IPS-18c (cell line): ENCODE results near the gene RPA3.
"Not testable (repeated sequence)": the region's sequence is repeated elsewhere in the genome, so short reads cannot be mapped to it uniquely, and the experiment has no call there.

Experiments used
- H3K4me3 ChIP-seq: 2 replicates; pipeline ENCODE4 v1.7.0; 2013; ENCODE audit warnings: low read depth, mild to moderate bottlenecking, low read length, moderate library complexity; ENCODE audit not compliant: insufficient read depth
- H3K9me3 ChIP-seq: one replicate; pipeline ENCODE4 v1.6.1; 2013; ENCODE audit warnings: mild to moderate bottlenecking, low read length, moderate library complexity; ENCODE audit not compliant: control insufficient read depth, insufficient read depth

Gene RPA3

DNA sequence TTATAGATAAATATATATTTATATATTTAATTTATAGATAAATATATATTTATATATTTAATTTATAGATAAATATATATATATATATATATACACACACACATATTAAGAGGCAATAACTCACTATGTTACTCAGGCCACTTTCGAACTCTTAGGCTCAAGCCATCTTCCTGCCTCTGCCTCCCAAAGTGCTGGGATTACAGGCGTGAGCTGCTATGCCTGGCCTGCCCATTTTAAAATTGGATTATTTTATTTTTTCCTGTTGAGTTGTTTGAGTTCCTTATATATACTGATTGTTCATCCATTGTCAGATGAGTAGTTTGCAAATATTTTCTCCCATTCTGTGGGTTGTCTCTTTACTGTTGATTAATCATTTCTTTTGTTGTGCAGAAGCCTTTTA is 38.8 kb downstream of the RPA3 start:
- H3K9me3 ChIP-seq: not testable (repeated sequence)

DNA sequence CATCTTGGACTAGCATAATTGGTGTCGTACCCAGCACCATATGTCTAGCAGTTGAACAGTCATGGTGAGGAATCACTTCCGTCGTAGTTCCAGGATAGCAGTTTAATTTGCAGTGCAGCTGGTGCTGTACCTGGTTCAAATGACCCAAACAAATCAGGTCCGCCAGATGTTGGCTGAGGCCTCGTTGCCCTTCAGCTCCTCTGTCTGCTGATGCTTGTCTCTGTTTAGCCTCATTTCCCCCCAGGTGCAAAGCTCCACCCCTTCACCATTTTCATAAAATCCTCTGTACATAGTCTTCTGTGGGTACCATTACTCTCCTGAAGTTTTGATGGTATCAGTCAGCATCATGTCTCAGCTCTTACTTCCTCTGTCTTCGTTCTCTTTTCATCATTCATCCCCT is 42.7 kb downstream of the RPA3 start:
- Histone ChIP-seq H3K4me3 (no peak overlapping the region), H3K9me3 (no peaks in the 10 kb centered on the region)

More for the DNA sequence above, 38.8 kb downstream of the RPA3 start:
- not testable (repeated sequence) for H3K4me3 ChIP-seq

DNA sequence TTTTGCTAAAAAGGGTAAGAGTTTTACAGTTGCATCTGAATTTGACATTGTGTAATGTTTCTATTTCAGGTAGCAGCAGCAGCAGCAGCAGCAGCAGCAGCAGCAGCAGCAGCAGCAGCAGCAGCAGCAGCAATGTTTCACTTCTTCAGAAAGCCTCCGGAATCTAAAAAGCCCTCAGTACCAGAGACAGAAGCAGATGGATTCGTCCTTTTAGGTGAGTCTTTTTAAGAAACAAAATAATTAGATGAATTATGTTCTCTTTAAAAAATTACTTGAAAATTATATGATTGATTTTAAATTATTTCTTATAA is 45.2 kb downstream of the RPA3 start:
- Histone ChIP-seq H3K4me3 (no peak overlapping the region), H3K9me3 (no peaks in the 10 kb centered on the region)

DNA sequence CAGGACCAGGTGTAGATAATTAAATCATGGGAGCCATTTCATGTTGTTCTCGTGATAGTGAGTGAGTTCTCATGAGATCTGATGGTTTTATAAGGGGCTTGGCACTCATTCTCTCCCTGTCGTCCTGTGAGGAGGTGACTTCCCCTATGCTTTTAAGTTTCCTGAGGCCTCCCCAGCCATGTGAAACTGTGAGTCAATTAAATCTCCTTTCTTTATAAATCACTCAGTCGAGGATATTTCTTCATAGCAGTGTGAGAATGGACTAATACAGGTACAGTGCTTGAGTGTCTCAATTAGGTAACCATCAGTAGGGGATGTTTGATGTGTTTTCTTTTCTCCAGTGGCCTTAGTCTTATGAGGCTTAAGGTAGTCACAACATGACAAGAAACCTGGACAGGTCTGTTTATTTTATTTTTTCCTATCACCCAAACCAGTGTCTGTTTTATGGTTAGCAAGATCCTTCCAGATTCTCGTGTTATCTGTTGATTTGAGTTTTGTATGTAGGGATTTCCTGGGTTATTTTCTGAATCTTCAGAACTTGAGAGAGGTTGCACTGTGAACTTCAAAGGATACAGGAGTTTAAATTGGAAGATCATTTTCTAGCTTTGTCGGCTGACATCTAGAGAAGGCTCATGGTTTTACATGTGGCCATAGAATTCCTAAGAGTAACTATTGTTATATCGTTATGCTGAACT is 45.7 kb downstream of the RPA3 start:
- Histone ChIP-seq H3K9me3 (no peaks in the 10 kb centered on the region), H3K4me3 (no peak overlapping the region)

DNA sequence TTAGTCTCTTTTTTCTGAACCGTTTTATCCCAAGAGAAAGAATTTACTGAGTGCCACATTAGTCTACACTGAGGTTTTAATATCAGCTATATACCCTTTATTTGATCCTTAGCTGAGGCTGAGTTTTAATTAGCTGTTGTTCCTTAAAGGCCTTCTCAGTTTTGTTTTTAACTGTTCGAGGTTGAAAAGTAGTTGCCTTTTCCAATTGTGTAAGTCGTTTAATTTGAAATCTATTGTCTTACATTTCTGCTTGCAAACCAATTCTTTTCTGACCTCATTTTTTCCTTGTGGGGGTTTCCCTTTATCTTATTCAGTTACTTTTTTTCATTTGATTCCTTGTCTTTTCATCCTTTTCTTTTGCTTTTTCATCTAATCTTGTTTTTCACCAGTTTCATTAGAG is 47.0 kb downstream of the RPA3 start:
- Histone ChIP-seq H3K9me3 (no peaks in the 10 kb centered on the region), H3K4me3 (no peak overlapping the region)

DNA sequence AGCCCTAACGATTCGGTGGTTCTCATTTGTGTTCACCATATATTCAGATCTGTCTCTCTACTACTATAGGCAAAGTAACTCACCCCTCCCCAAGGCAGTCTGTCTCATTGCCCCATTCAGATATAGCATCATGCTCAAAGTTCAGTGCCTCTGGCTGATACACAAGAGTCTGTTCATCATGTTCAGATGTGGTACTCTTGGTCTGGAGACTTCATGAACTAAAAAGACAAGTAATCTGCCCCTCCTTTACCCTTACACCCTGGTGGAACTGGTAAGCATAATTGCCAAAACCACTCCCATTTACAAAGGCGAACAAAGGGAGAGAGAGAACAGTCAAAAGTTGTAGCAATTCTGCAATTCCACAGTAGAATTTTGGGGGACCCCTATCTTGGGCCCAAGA is 47.9 kb downstream of the RPA3 start:
- no peak overlapping the region for H3K4me3 ChIP-seq
- H3K9me3 ChIP-seq: no peaks in the 10 kb centered on the region

DNA sequence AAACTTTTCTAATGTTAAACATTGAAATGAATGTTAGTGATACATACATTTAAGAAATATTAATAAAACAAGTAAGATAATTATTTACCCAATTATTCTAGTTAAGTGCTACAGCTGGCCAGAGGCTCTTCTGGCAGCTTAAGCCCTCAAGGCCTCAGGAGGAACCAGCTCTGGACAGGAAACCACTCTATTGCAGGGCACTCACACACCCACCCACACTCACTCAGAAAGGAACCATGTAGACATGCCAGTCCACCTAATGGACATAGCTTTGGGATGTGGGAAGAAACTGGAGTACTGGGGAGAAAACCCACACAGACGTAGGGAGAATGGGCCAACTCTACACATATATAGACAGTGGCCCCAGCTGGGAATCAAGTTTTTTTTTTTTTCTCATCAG is 49.7 kb downstream of the RPA3 start:
- Histone ChIP-seq H3K4me3 (no peak overlapping the region), H3K9me3 (no peaks in the 10 kb centered on the region)

DNA sequence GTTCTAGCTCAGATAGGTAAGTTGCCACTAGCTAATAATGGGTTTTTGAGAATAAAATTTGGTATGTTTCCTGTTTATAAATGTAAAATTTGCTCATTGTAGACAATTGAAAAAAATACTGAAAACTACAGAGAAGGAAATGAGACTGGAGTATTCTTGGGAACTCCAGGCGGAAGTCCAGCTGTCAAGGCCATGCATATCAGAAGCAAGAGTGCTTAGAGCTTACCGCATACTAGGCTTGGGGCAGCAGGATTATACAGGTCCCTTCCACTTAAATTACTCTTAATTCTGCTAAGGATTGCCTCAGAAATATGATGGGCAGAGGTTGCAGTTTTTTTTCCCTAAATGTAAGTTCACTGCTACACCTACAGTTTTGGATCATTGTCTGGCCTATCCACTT is 51.2 kb downstream of the RPA3 start:
- no peaks in the 10 kb centered on the region for H3K9me3 ChIP-seq
- H3K4me3 ChIP-seq: no peak overlapping the region

DNA sequence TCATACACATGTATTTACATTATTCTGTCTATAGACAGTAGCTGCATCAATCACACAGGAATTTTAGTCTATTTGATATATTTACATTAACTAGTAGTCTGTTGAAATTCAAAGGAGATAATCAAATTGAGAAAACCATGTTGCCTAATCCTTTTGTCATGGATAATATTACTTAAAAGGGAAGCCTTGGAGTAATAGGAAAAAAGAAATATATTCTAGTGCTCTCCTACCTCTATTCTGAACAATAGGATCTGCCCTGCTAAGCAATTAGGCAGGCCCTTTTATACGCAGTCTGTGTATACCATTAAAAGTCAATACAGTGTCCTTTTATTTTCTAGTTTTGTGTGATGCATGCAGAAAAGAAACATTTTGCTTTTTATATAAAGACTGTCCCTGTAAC is 53.4 kb downstream of the RPA3 start:
- H3K9me3 ChIP-seq: no peaks in the 10 kb centered on the region
- no peak overlapping the region for H3K4me3 ChIP-seq

DNA sequence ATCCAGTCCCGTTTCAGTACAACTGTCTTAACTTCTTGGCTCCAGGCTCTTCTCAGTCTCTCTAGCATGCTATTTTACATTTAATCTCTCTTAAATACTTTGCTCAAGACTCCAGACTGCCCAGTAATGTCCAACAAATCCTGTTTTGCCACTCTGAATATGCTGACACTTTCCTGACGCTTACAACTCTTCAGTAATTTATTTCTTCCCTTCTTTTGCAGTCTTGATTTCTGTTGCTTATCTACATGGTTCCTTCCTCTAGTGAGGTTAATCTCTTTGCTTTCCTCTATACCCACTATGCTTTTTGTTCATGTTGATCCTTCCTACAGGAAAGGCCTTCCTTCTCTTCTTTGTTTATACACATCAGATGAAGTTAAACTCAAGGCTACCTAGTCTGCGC is 54.1 kb downstream of the RPA3 start:
- H3K4me3 ChIP-seq: no peak overlapping the region
- H3K9me3 ChIP-seq: no peaks in the 10 kb centered on the region

DNA sequence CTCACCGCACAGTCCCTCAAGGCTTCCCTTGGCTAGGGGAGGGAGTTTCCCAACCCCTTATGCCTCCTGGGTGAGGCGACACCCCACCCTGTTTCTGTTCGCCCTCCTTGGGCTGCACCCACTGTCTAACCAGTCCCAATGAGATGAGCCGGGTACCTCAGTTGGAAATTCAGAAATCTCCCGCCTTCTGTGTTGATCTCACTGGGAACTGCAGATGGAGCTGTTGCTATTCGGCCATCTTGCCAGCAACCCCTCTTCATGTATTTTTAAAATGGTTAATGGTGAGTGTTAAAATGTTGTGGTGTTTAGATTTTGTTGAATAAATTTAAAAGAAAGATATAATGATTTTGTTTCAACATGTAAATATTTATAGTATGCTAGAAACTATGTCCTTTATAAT is 55.9 kb downstream of the RPA3 start:
- no peak overlapping the region for H3K4me3 ChIP-seq
- H3K9me3 ChIP-seq: no peaks in the 10 kb centered on the region

DNA sequence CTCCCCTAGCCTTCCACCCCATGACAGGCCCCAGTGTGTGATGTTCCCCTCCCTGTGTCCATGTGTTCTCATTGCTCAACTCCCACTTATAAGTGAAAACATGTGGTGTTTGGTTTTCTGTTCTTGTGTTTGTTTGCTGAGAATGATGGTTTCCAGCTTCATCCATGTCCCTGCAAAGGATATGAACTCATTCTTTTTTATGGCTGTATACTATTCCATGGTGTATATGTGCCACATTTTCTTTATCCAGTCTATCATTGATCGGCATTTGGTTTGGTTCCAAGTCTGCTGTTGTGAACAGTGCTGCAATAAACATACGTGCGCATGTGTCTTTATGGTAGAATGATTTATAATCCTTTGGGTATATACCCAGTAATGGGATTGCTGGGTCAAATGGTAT is 61.9 kb downstream of the RPA3 start:
- not testable (repeated sequence) for H3K9me3 ChIP-seq, H3K4me3 ChIP-seq

DNA sequence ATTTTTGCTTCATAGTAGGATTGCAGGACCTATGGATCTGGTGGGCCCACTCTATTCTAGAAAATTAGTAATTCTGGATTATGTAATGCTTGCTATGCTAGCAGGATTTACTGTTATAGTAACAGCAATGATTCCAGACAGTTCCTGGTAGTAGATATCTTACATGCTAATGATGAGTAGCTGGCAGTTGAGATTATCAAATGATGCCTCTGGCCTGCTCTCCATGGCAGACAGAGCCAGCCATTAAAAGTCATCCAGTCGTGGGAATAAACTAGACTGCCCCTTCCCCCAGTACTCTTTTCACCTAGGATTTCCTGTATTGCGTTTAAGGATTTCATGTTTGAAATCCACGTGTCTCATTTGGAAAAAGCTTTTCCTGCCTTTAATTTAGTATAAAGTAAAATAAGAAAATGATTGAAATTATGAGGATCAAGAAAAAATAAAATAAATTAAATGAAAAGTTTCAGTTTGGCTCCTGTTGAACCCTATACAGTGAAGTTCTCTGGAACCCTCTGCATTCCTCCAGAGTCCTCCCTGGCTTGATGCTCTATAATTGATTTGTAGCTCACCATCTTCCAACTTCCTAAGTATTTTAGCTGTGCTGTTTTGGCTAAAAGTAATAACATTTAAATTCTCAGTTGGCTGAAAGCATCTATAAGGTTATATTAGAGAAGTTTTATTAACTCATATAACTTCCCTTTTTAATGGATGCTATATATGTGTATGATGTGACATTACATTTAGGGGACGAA is 63.3 kb downstream of the RPA3 start:
- no peaks in the 10 kb centered on the region for H3K9me3 ChIP-seq
- no peak overlapping the region for H3K4me3 ChIP-seq

DNA sequence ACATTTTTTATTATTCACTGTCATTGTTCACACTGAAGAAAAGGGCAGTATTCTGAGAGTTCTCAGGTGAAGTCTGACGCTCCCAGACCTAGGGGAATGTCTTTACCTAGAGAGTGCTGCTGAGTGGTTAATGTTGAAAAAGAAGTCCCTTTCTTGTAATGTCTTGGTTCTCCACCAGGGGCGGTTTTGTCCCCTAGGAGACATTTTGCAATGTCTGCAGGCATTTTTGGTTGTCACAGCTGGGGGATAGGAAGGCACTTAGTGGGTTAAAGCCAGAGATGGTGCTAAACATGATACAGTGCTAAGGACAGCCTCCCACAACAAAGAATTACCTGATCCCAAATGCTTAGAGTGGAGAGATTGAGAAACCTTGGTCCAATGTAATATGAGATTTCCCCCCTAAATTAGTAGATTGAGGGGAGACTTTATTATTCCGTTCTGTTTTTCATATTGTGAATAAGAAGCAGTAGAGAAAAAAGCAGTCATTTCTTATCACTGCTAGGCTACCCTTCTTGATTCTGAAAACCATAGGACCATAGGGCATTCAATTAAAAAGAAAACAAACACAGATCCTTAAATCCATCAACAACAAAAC is 64.7 kb downstream of the RPA3 start:
- H3K4me3 ChIP-seq: no peak overlapping the region

DNA sequence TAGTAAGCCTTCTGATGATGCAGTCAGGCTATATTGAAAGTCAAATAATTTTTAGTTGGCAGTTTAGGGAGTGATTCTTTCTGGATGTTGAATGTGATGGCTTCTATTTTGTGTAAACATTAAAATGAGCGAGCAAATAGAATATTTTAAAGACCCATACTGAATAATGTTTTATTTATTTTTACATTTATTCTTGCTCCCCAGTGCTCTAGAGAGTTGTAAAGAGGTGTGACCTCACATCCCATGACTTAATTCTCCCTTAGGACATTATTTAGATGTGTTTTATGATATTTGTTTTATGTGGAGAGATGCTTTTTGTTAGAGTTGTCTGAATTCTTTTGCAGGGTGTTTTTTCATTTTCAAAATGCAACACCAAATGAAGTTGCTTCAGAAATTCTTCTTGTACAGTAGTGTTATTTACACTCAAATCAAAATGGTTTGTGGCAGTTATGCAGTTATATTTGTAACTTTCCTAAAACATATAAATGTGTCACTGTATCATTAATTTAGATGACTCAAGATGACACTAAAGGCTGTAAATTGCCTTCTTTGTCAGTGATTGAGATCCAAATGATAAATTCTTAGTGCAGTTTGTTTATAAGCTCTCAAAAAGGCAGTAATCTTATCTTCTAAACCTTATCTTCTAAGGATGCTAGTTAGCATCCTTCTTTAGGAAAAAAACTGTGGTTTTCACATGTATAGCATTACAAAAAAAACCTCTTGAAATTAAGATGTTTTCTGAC is 65.4 kb downstream of the RPA3 start:
- H3K4me3 ChIP-seq: no peak overlapping the region
- H3K9me3 ChIP-seq: no peaks in the 10 kb centered on the region

More for the DNA sequence above, 64.7 kb downstream of the RPA3 start:
- no peaks in the 10 kb centered on the region for H3K9me3 ChIP-seq

DNA sequence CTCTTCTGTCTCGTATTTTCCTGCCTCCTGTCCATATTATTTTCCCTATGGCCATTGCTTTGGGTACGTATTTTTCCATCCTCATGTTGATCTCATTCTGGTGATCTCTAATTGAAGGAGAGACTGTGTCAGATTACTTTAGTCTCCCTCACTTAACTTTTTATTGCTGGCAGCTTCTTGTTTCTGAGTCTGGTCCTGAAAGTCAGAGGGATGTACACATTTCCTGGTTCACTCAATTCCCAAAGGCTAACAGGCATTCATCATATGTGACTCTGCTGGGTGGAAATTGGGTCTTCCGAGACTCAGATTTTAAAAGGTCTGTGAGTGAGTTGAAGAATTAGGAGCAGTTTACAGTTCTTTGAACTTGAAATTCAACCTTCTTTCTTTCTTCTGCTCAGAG is 66.9 kb downstream of the RPA3 start:
- Histone ChIP-seq H3K9me3 (no peaks in the 10 kb centered on the region), H3K4me3 (no peak overlapping the region)

DNA sequence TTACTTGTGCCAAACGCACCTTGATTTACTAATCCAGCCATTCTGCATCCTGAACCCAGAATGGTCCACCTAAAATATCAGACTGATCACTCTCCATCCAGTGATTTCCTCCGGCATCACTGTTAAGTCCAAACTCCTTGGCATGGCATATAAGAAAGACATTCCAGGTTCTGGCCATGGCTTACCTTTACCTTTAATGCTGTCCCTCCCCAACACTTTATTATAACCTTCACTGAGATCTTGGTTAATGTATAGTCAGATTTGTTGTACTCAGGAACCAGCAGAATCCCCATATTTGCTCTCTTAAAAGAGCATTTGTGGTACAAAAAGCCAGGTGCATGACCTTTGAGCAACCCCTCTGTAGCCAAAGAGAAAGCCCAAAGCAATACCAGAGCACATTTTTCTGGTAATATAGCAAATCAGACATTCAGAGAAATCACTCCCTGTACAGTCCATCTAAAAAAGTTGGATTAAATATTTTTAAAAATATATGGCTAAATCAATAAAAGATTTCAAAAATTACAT is 67.7 kb downstream of the RPA3 start:
- H3K9me3 ChIP-seq: no peaks in the 10 kb centered on the region
- H3K4me3 ChIP-seq: no peak overlapping the region
